Activated CD4-positive, alpha-beta memory T cell treated with anti-CD3 and anti-CD28 coated beads, Interleukin-2, amount 10 ng/mL, durations not matched to agents 7 days and 5 days (primary cell): Measurements from ENCODE around the gene FBXW11. TPM values are rescaled to one million over a fixed set of nuclear protein-coding genes. Genes with fewer than 3 reads are reported as not detected.

Experiments
- CTCF ChIA-PET: fragments of 350-600 bp; sonication (Branson Sonifier 250); formaldehyde crosslinking; loops from one replicate; lab custom pipeline; 2021; ENCODE audit warnings: antibody characterized with exemption, inconsistent platforms; lab: Charles Lee
- POLR2A ChIA-PET: fragments of 350-600 bp; sonication (Branson Sonifier 250); formaldehyde crosslinking; loops from one replicate; lab custom pipeline; 2021; ENCODE audit warnings: antibody characterized with exemption; lab: Charles Lee
- DNase-seq: peaks from one replicate; pipeline ENCODE4 v3.0.0-alpha.2; 2020
- H3K27ac Mint-ChIP-seq: one replicate; pipeline ENCODE4 v1.8.0; 2021; ENCODE audit warnings: mild to moderate bottlenecking, mixed read lengths
- H3K27me3 Mint-ChIP-seq: one replicate; pipeline ENCODE4 v1.8.0; 2021; ENCODE audit warnings: mixed read lengths
- H3K36me3 Mint-ChIP-seq: one replicate; pipeline ENCODE4 v1.8.0; 2021; ENCODE audit warnings: low read depth, mixed read lengths
- H3K4me1 Mint-ChIP-seq: one replicate; pipeline ENCODE4 v1.8.0; 2021; ENCODE audit warnings: mixed read lengths
- H3K4me3 Mint-ChIP-seq: one replicate; pipeline ENCODE4 v1.8.0; 2021; ENCODE audit warnings: mild to moderate bottlenecking, mixed read lengths
- H3K9me3 Mint-ChIP-seq: one replicate; pipeline ENCODE4 v1.8.0; 2021; ENCODE audit warnings: mixed read lengths
- total RNA-seq, 2 experiments: library from RNA; stranded (reverse); gene quantifications; one replicate each; pipeline ENCODE4 v1.2.3, GENCODE V29; 2021

The FBXW11 gene
- total RNA-seq, 2 experiments from 2014 or later, result 37.4 to 38.8 TPM

GRCh38 chr5:171834461-171834860 lies 172.0 kb downstream of the FBXW11 start:
- no peak for DNase-seq
- Mint-ChIP-seq H3K4me1 (no peaks in the 10 kb centered on the region), H3K27ac (no peak overlapping the region), H3K9me3 (no peaks in the 10 kb centered on the region), H3K27me3 (peaks cover 4% of the 10 kb centered on the region), H3K36me3 (no peaks in the 10 kb centered on the region), H3K4me3 (no peak overlapping the region)
- CTCF ChIA-PET, result no interaction called here
- POLR2A ChIA-PET, result no interaction called here

- H3K4me3 Mint-ChIP-seq, result no peak overlapping the region
- no peaks in the 10 kb centered on the region for H3K9me3 Mint-ChIP-seq
- no peaks in the 10 kb centered on the region for H3K36me3 Mint-ChIP-seq
- peaks cover 4% of the 10 kb centered on the region for H3K27me3 Mint-ChIP-seq
- no peaks in the 10 kb centered on the region for H3K4me1 Mint-ChIP-seq
- ChIA-PET POLR2A (no interaction called here), CTCF (no interaction called here)
- DNase-seq, result no peak
- H3K27ac Mint-ChIP-seq, result no peak overlapping the region
Measured at GRCh38 chr5:171832775-171833174, 173.7 kb downstream of the FBXW11 start.

- ChIA-PET POLR2A (interaction anchor here (0.6 kb wide), 1 partner anchor 43 kb away, joined by 7 read pairs; no protein-coding TSS in a partner anchor), CTCF (no interaction called here)
- no peaks in the 10 kb centered on the region for H3K4me1 Mint-ChIP-seq
- no peak for DNase-seq
- H3K9me3 Mint-ChIP-seq, result no peaks in the 10 kb centered on the region
- H3K27ac Mint-ChIP-seq, result no peak overlapping the region
- H3K27me3 Mint-ChIP-seq, result peaks cover 4% of the 10 kb centered on the region
- H3K36me3 Mint-ChIP-seq, result no peaks in the 10 kb centered on the region
- H3K4me3 Mint-ChIP-seq, result no peak overlapping the region
Measured at GRCh38 chr5:171830686-171831085, 175.8 kb downstream of the FBXW11 start.

GRCh38 chr5:171827162-171827561 lies 179.3 kb downstream of the FBXW11 start:
- H3K27ac Mint-ChIP-seq, result no peak overlapping the region
- no peak overlapping the region for H3K4me3 Mint-ChIP-seq
- CTCF ChIA-PET, result no interaction called here
- POLR2A ChIA-PET, result no interaction called here
- no peaks in the 10 kb centered on the region for H3K4me1 Mint-ChIP-seq
- peaks cover 4% of the 10 kb centered on the region for H3K27me3 Mint-ChIP-seq
- no peaks in the 10 kb centered on the region for H3K36me3 Mint-ChIP-seq
- DNase-seq, result no peak
- H3K9me3 Mint-ChIP-seq, result no peaks in the 10 kb centered on the region

GRCh38 chr5:171826132-171826531 lies 180.3 kb downstream of the FBXW11 start:
- Mint-ChIP-seq H3K27ac (no peak overlapping the region), H3K4me1 (no peaks in the 10 kb centered on the region), H3K36me3 (no peaks in the 10 kb centered on the region), H3K9me3 (no peaks in the 10 kb centered on the region), H3K27me3 (peaks cover under 1% of the 10 kb centered on the region), H3K4me3 (no peak overlapping the region)
- no peak for DNase-seq
- POLR2A ChIA-PET, result no interaction called here
- CTCF ChIA-PET, result no interaction called here

GRCh38 chr5:171825051-171825450 lies 181.4 kb downstream of the FBXW11 start:
- no peaks in the 10 kb centered on the region for H3K27me3 Mint-ChIP-seq
- ChIA-PET CTCF (no interaction called here), POLR2A (no interaction called here)
- H3K9me3 Mint-ChIP-seq, result no peaks in the 10 kb centered on the region
- H3K27ac Mint-ChIP-seq, result no peak overlapping the region
- no peaks in the 10 kb centered on the region for H3K36me3 Mint-ChIP-seq
- DNase-seq, result no peak
- no peak overlapping the region for H3K4me3 Mint-ChIP-seq
- H3K4me1 Mint-ChIP-seq, result no peaks in the 10 kb centered on the region

- no peaks in the 10 kb centered on the region for H3K27me3 Mint-ChIP-seq
- ChIA-PET CTCF (no interaction called here), POLR2A (no interaction called here)
- no peak for DNase-seq
- H3K36me3 Mint-ChIP-seq, result no peaks in the 10 kb centered on the region
- H3K4me1 Mint-ChIP-seq, result no peaks in the 10 kb centered on the region
- H3K27ac Mint-ChIP-seq, result no peak overlapping the region
- H3K9me3 Mint-ChIP-seq, result no peaks in the 10 kb centered on the region
- no peak overlapping the region for H3K4me3 Mint-ChIP-seq
Measured at GRCh38 chr5:171823269-171823668, 183.2 kb downstream of the FBXW11 start.

- POLR2A ChIA-PET, result no interaction called here
- H3K4me1 Mint-ChIP-seq, result no peaks in the 10 kb centered on the region
- no peaks in the 10 kb centered on the region for H3K36me3 Mint-ChIP-seq
- CTCF ChIA-PET, result no interaction called here
- H3K27ac Mint-ChIP-seq, result no peak overlapping the region
- no peaks in the 10 kb centered on the region for H3K27me3 Mint-ChIP-seq
- H3K4me3 Mint-ChIP-seq, result no peak overlapping the region
- H3K9me3 Mint-ChIP-seq, result no peaks in the 10 kb centered on the region
- DNase-seq, result no peak
Measured at GRCh38 chr5:171821286-171821685, 185.2 kb downstream of the FBXW11 start.

GRCh38 chr5:171820561-171820960 lies 185.9 kb downstream of the FBXW11 start:
- no peaks in the 10 kb centered on the region for H3K9me3 Mint-ChIP-seq
- no peak overlapping the region for H3K4me3 Mint-ChIP-seq
- no peaks in the 10 kb centered on the region for H3K27me3 Mint-ChIP-seq
- no peak for DNase-seq
- CTCF ChIA-PET, result no interaction called here
- no peaks in the 10 kb centered on the region for H3K36me3 Mint-ChIP-seq
- no peaks in the 10 kb centered on the region for H3K4me1 Mint-ChIP-seq
- POLR2A ChIA-PET, result no interaction called here
- no peak overlapping the region for H3K27ac Mint-ChIP-seq

- CTCF ChIA-PET, result no interaction called here
- no peak for DNase-seq
- Mint-ChIP-seq H3K4me1 (no peaks in the 10 kb centered on the region), H3K36me3 (no peaks in the 10 kb centered on the region), H3K4me3 (no peak overlapping the region), H3K9me3 (no peaks in the 10 kb centered on the region), H3K27me3 (peaks cover 2% of the 10 kb centered on the region), H3K27ac (no peak overlapping the region)
- POLR2A ChIA-PET, result no interaction called here
Measured at GRCh38 chr5:171816666-171817065, 189.8 kb downstream of the FBXW11 start.

- Mint-ChIP-seq H3K27me3 (peaks cover 2% of the 10 kb centered on the region), H3K36me3 (no peaks in the 10 kb centered on the region), H3K27ac (no peak overlapping the region), H3K9me3 (no peaks in the 10 kb centered on the region), H3K4me3 (no peak overlapping the region), H3K4me1 (no peaks in the 10 kb centered on the region)
- no peak for DNase-seq
- ChIA-PET POLR2A (interaction anchor here (0.7 kb wide), 1 partner anchor 47 kb away, joined by 3 read pairs; no protein-coding TSS in a partner anchor), CTCF (no interaction called here)
Measured at GRCh38 chr5:171813813-171814490, 192.5 kb downstream of the FBXW11 start.

- H3K4me1 Mint-ChIP-seq, result no peaks in the 10 kb centered on the region
- DNase-seq, result no peak
- POLR2A ChIA-PET, result no interaction called here
- no peaks in the 10 kb centered on the region for H3K36me3 Mint-ChIP-seq
- no peak overlapping the region for H3K4me3 Mint-ChIP-seq
- no peak overlapping the region for H3K27ac Mint-ChIP-seq
- H3K9me3 Mint-ChIP-seq, result no peaks in the 10 kb centered on the region
- H3K27me3 Mint-ChIP-seq, result peaks cover 2% of the 10 kb centered on the region
- CTCF ChIA-PET, result no interaction called here
Measured at GRCh38 chr5:171813270-171813669, 193.2 kb downstream of the FBXW11 start.
